Gastrocnemius medialis (tissue), 4 donors: Measurements from ENCODE around the gene GLYR1. TPM values are rescaled to one million over a fixed set of nuclear protein-coding genes. Genes with fewer than 3 reads are reported as not detected.

Experiments used
- ATAC-seq, 2 donors: fragments of 150-250 bp; one replicate each; pipeline ENCODE4 v1.9.1; 2016
- DNase-seq, 2 donors: peaks; one replicate each; pipeline ENCODE4 v3.0.0-alpha.2; 2019
- H3K27ac ChIP-seq, 4 donors: fragments of 200-600 bp; sonication (generic); 1 replicate in 1 of 4; 2 replicates in 3 of 4; pipeline ENCODE4 v1.5.1; 2016 to 2018; ENCODE audit warnings: mild to moderate bottlenecking in 2 of 4, moderate library complexity in 1 of 4
- H3K27me3 ChIP-seq, 3 donors: fragments of 200-600 bp; sonication (generic) in 2 of 3; 1 replicate in 1 of 3; 2 replicates in 2 of 3; pipeline versions ENCODE4 v1.5.1 to v1.6.0; 2016 to 2019; ENCODE audit warnings: mild to moderate bottlenecking in 1 of 3, moderate library complexity in 1 of 3
- H3K36me3 ChIP-seq, 2 donors: fragments of 200-600 bp; sonication (generic) in 1 of 2; one replicate each; pipeline ENCODE4 v1.5.1; 2017 to 2018
- H3K4me1 ChIP-seq, 2 donors: fragments of 200-600 bp; sonication (generic) in 1 of 2; one replicate each; pipeline ENCODE4 v1.5.1; 2016 to 2017; ENCODE audit warnings: mild to moderate bottlenecking in 2 of 2
- H3K4me3 ChIP-seq, 4 donors: fragments of 200-600 bp; sonication (generic) in 3 of 4; 1 replicate in 1 of 4; 2 replicates in 3 of 4; pipeline ENCODE4 v1.5.1; 2016 to 2019; ENCODE audit warnings: mild to moderate bottlenecking in 2 of 4
- H3K9me3 ChIP-seq, 3 donors: fragments of 200-600 bp; sonication (generic) in 2 of 3; 1 replicate in 1 of 3; 2 replicates in 2 of 3; pipeline ENCODE4 v1.5.1; 2016 to 2019
- CTCF ChIP-seq, 5 experiments: fragments of 450-650 bp in 3 of 5; fragments of 200-600 bp in 2 of 5; sonication (generic) in 2 of 5; IDR thresholded peaks in 4 of 5; conservative IDR thresholded peaks in 1 of 5; 1 replicate in 4 of 5; 2 replicates in 1 of 5; pipeline ENCODE4 v1.5.1; 2016 to 2019; ENCODE audit warnings: antibody characterized with exemption in 5 of 5, mild to moderate bottlenecking in 3 of 5, moderate library complexity in 3 of 5
- POLR2A ChIP-seq, 2 donors: fragments of 450-650 bp; IDR thresholded peaks; one replicate each; pipeline ENCODE4 v1.6.1; 2017; ENCODE audit warnings: antibody characterized with exemption in 2 of 2, mild to moderate bottlenecking in 2 of 2, moderate library complexity in 2 of 2
- in situ Hi-C, 4 donors: fragments of 200-750 bp; cut with MboI; loops; one replicate each; pipeline versions ENCODE4 v1.15.0 to v1.8.0; 2017; ENCODE audit warnings: low sequenced_read_pairs in 4 of 4
- intact Hi-C: fragments of 100-400 bp; cut with DNase I; formaldehyde crosslinking; loops from one replicate; pipeline ENCODE4 v1.15.1; 2023; ENCODE audit warnings: low total_unique reads
- total RNA-seq, 4 donors: library from RNA; depleted of rRNA; stranded (reverse); fragments of >200 nt; gene quantifications; one replicate each; pipeline versions ENCODE4 v1.1.0 to v1.2.3, GENCODE V29; 2016

Gene GLYR1
- total RNA-seq, 4 donors from 2014 or later, result 39.4 to 56.7 (median 53.0) TPM

DNA sequence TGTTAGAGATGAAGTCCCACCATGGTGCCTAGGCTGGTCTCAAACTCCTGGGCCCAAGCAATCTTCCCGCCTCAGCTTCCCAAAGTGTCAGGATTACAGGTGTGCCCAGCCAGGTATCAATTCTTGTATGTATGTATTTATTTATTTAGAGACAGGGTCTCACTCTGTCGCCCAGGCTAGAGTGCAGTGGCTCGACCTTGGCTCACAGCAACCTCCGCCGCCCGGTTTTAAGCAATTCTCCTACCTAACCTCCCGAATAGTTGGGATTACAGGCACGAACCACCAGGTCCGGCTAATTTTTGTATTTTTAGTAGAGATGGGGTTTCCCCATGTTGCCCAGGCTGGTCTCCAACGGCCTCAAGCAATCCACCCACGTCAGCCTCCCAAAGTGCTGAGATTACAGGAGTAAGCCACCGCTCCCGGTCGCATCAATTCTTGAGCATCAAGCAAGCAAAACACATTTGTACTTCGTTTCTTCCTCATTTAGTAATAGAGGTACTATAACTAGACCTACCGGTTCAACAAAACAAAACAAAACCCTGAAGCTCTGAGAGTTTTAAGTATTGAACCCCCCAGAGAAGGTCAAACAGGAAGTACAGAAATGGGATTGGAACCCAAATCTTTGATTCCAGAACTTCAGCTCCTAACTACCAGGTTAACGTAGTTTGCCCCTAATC is 79.1 kb downstream of the GLYR1 start:
- TF ChIP-seq POLR2A (IDR thresholded peaks at IDR 0.05) (no peak), CTCF (IDR thresholded peaks at IDR 0.05 in 4 of 5, conservative IDR thresholded peaks at IDR 0.05 in 1 of 5) (no peak)
- in situ Hi-C loops, result no loop called here
- Histone ChIP-seq H3K4me3 (peak overlapping the region; percentile 80 to 99 (median 90)), H3K9me3 (no peaks in the 10 kb centered on the region), H3K4me1 (peaks cover 25 to 30% of the 10 kb centered on the region in 2 donors), H3K27me3 (no peaks in the 10 kb centered on the region), H3K27ac (peak overlapping the region; percentile 83 to 95 (median 92)), H3K36me3 (peaks cover 0 to 26% of the 10 kb centered on the region in 2 donors)
- intact Hi-C loops, result loop anchor here (1.0 to 2.0 kb wide), 4 partner anchors 34 to 229 kb away; partner anchors contain the start of genes ANKS3, CDIP1, DNAAF8 and ROGDI
- peak in 1 of 2 donors; percentile 27 for DNase-seq
- ATAC-seq, result peak in 1 of 2 donors; percentile 13

DNA sequence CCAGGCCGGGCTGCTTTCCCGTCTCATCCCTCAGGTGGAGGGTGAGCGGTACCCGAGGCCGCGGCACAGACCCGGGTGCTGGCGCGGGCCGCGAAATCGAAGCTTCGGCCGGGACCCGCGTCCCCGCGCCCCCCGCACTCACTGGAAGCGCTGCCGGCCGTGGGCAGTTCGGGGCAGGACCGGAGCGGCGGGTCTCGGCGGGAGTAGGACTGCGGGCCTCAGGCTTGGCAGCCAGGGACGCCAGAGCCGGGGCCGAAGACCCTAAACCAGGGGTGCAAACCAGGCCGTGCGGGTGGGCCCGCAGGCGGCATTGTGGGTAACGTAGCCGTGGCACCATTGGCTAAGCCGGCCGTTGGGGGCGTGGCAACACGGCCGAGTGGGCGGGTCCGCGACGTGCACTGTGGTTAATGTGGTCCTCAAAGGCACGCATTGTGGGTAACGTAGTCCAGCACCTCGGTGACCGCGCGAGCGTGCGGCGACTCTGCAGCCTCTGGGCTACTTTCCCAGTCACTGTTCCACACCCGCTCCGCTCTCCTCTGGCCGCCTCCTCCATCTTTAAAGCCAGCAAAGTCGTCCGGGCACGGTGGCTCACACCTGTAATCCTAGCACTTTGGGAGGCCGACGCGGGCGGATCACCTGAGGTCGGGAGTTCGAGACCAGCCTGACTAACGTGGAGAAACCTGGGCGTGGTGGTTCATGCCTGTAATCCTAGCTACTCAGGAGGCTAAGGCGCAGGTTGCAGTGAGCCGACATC is 80.0 kb downstream of the GLYR1 start, which contains the start of gene ZNF500:
Gene ZNF500, minus strand, starts transcription at position 288 of the 754 bp plus-strand sequence. CDS start 1,184 bp downstream, outside the sequence.
- peak; percentile 97 to 98 for DNase-seq
- H3K4me1 ChIP-seq, result peaks cover 25 to 30% of the 10 kb centered on the region in 2 donors

DNA sequence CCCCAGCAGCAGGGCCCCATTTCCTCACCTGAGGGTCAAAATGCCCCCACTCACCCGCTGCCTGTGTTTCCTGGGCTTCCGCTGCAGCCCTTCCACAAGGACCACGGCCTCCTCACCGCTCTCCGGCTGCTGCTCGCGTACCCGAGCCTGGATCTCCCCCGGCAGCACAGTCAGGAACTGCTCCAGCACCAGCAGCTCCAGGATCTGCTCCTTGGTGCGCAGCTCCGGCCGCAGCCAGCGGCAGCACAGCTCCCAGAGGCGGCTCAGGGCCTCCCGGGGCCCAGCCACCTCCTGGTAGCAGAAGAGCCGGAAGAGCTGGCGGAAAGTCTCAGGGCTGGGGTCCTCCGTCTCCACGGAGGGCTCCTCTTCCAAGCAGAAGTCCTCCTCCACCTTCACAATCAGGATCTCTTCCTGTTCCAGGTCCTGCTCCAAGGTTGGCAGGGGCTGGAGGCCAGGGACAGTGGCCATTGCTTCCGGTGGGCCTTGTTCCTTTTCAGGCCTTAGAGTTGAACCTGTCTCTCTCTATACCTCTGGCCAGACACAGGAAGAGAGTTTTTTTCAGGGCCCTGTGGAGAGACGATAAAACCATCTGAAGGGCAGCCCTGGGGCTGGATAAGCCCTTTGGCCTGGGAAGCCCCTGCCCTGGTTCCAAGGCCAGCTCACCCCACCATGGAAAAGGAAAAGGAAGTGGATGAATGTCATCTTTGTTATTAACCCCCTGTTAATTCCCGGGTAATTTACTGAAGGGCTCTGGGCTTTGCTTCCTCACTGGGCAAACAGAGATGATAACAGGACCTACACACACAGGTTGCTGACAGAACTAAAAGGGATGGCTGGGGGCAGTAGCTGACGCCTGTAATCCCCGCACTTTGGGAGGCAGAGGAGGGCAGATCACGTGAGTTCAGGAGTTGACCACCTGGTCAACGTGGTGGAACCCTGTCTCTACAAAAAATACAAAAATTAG is 81.3 kb downstream of the GLYR1 start:
- ATAC-seq (no peak), DNase-seq (no peak)
- Histone ChIP-seq H3K4me1 (peaks cover 25 to 30% of the 10 kb centered on the region in 2 donors), H3K9me3 (no peaks in the 10 kb centered on the region), H3K27ac (peak overlapping the region; percentile 83 to 95 (median 92)), H3K36me3 (peaks cover 0 to 44% of the 10 kb centered on the region in 2 donors), H3K27me3 (no peaks in the 10 kb centered on the region), H3K4me3 (peak overlapping the region; percentile 80 to 99 (median 90))
- TF ChIP-seq CTCF (IDR thresholded peaks at IDR 0.05 in 4 of 5, conservative IDR thresholded peaks at IDR 0.05 in 1 of 5), result no peak
- no peak for TF ChIP-seq POLR2A (IDR thresholded peaks at IDR 0.05)
- intact Hi-C loops (loop anchor here (2.0 kb wide), 1 partner anchor 227 kb away; the partner anchor contains the start of gene CDIP1), in situ Hi-C loops (no loop called here)

More for the DNA sequence above, 80.0 kb downstream of the GLYR1 start, which contains the start of gene ZNF500:
- TF ChIP-seq POLR2A (IDR thresholded peaks at IDR 0.05) (peak; percentile 69 to 70), CTCF (IDR thresholded peaks at IDR 0.05 in 4 of 5, conservative IDR thresholded peaks at IDR 0.05 in 1 of 5) (no peak)
- Histone ChIP-seq H3K4me3 (peak within 1 kb of the TSS; percentile 80 to 99 (median 90)), H3K27me3 (no peaks in the 10 kb centered on the region), H3K27ac (peak within 1 kb of the TSS; percentile 83 to 95 (median 92)), H3K9me3 (no peaks in the 10 kb centered on the region), H3K36me3 (peaks cover 0 to 35% of the 10 kb centered on the region in 2 donors)
- in situ Hi-C loops (no loop called here), intact Hi-C loops (loop anchor here (2.0 kb wide), 1 partner anchor 228 kb away; the partner anchor contains the start of gene CDIP1)
- peak; percentile 89 to 95 for ATAC-seq

GRCh38 chr16:4763791-4764190 is 83.3 kb downstream of the GLYR1 start:
- in situ Hi-C loops, result no loop called here
- intact Hi-C loops, result no loop called here
- H3K36me3 ChIP-seq, result peaks cover 4 to 64% of the 10 kb centered on the region in 2 donors

More at GRCh38 chr16:4763791-4764190, 83.3 kb downstream of the GLYR1 start:
- ATAC-seq (no peak), DNase-seq (no peak)
- no peak overlapping the region for H3K4me3 ChIP-seq
- H3K4me1 ChIP-seq, result peaks cover 23 to 26% of the 10 kb centered on the region in 2 donors
- TF ChIP-seq POLR2A (IDR thresholded peaks at IDR 0.05), result no peak
- no peak for TF ChIP-seq CTCF (IDR thresholded peaks at IDR 0.05 in 4 of 5, conservative IDR thresholded peaks at IDR 0.05 in 1 of 5)
- H3K9me3 ChIP-seq, result no peaks in the 10 kb centered on the region
- no peak overlapping the region for H3K27ac ChIP-seq
- H3K27me3 ChIP-seq, result no peaks in the 10 kb centered on the region
